ENCODE results near the gene SLC22A23. TPM values are rescaled to one million over a fixed set of nuclear protein-coding genes. Genes with fewer than 3 reads are reported as not detected.

SLC22A23 gene
- total and polyA plus RNA-seq, 2 experiments from 2014 or later = 2.4 to 7.3 TPM

- Histone ChIP-seq H4K20me1 (ENCODE audit: insufficient read depth) (no peaks in the 10 kb centered on the region), H3K4me1 (ENCODE audit: insufficient read depth) (peaks cover 24% of the 10 kb centered on the region), H3K9me3 (ENCODE audit: low read depth) (no peaks in the 10 kb centered on the region), H2AFZ (no peak overlapping the region), H3K9me2 (ENCODE audit: insufficient read depth) (no peaks in the 10 kb centered on the region), H3K79me2 (ENCODE audit: insufficient read depth) (peaks cover 5% of the 10 kb centered on the region; the same call in 1 of the 2 replicates), H3K4me2 (ENCODE audit: unreplicated experiment) (no peak overlapping the region), H3K36me3 (ENCODE audit: low read depth) (no peaks in the 10 kb centered on the region), H3F3A (ENCODE audit: insufficient read depth) (peaks cover 8% of the 10 kb centered on the region), H3K9ac (no peak overlapping the region), H3K27ac (no peak overlapping the region), H3K4me3 (no peak overlapping the region), H3K27me3 (replicated peaks; ENCODE audit: insufficient read depth) (no peaks in the 10 kb centered on the region)
- in situ Hi-C loops (cut with MboI) = no loop called here
- DNase-seq = no peak
- 87 to 95% methylated on average over 3 of the region's 3 CpGs for WGBS, 2 experiments (ENCODE audit: low coverage in 1 of 2, low lambda C conversion rate in 2 of 2, missing lambda C conversion rate in 2 of 2)
- no peak for TF ChIP-seq EZH2phosphoT487 (IDR thresholded peaks at IDR 0.05; ENCODE audit: insufficient read depth, low read depth)
- TF ChIP-seq EZH2 (IDR thresholded peaks at IDR 0.05; ENCODE audit: insufficient read depth, poor library complexity, severe bottlenecking) = no peak
These were observed 27.6 kb downstream of the SLC22A23 start for GRCh38 chr6:3429211-3429610.

- Histone ChIP-seq H2AFZ (no peak overlapping the region), H4K20me1 (ENCODE audit: insufficient read depth) (no peaks in the 10 kb centered on the region), H3F3A (ENCODE audit: insufficient read depth) (peaks cover 8% of the 10 kb centered on the region), H3K27ac (no peak overlapping the region), H3K9me2 (ENCODE audit: insufficient read depth) (no peaks in the 10 kb centered on the region), H3K4me2 (ENCODE audit: unreplicated experiment) (no peak overlapping the region), H3K9me3 (ENCODE audit: low read depth) (no peaks in the 10 kb centered on the region), H3K79me2 (ENCODE audit: insufficient read depth) (peaks cover 5% of the 10 kb centered on the region; the same call in 1 of the 2 replicates), H3K4me3 (no peak overlapping the region), H3K27me3 (replicated peaks; ENCODE audit: insufficient read depth) (no peaks in the 10 kb centered on the region), H3K9ac (no peak overlapping the region), H3K36me3 (ENCODE audit: low read depth) (no peaks in the 10 kb centered on the region), H3K4me1 (ENCODE audit: insufficient read depth) (peaks cover 24% of the 10 kb centered on the region)
- WGBS, 2 experiments (ENCODE audit: low coverage in 1 of 2, low lambda C conversion rate in 2 of 2, missing lambda C conversion rate in 2 of 2) = 85 to 87% methylated on average over 3 of the region's 3 CpGs
- in situ Hi-C loops (cut with MboI) = no loop called here
- DNase-seq = no peak
- TF ChIP-seq EZH2 (IDR thresholded peaks at IDR 0.05; ENCODE audit: insufficient read depth, poor library complexity, severe bottlenecking) = no peak
- TF ChIP-seq EZH2phosphoT487 (IDR thresholded peaks at IDR 0.05; ENCODE audit: insufficient read depth, low read depth) = no peak
These were observed 28.1 kb downstream of the SLC22A23 start for GRCh38 chr6:3428700-3429099.

DNA sequence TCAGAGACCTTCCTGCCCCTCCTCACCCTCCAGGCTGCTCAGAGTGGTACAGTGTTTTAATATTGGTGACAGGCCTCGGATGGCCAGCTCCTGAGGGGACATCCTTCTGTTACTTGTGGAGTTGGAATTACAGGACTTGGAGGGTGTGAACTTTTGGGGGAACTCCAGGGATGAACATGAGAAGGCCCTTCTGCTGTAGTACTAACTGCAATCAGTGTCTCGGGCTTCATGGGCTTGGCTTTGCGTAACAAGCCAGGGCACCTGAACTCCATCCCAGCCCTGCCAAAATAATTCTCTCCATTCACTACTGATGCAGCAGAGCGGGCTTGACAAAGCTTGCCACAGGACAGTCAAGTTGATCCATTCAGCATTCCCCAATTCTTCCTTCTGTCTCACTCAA, 28.6 kb downstream of the SLC22A23 start:
- no peaks in the 10 kb centered on the region for H4K20me1 ChIP-seq (ENCODE audit: insufficient read depth)
- H3K4me2 ChIP-seq (ENCODE audit: unreplicated experiment) = no peak overlapping the region
- H3K27me3 ChIP-seq (replicated peaks; ENCODE audit: insufficient read depth) = no peaks in the 10 kb centered on the region
- H3K9me2 ChIP-seq (ENCODE audit: insufficient read depth) = no peaks in the 10 kb centered on the region
- no peaks in the 10 kb centered on the region for H3K36me3 ChIP-seq (ENCODE audit: low read depth)
- H3F3A ChIP-seq (ENCODE audit: insufficient read depth) = peaks cover 8% of the 10 kb centered on the region
- H3K4me3 ChIP-seq = no peak overlapping the region
- H3K9me3 ChIP-seq (ENCODE audit: low read depth) = no peaks in the 10 kb centered on the region
- 0 out of 2 replicates have a peak overlapping the region, but pooled peaks have one; percentile 46 for H2AFZ ChIP-seq
- in situ Hi-C loops (cut with MboI) = no loop called here
- peaks cover 5% of the 10 kb centered on the region; the same call in 1 of the 2 replicates for H3K79me2 ChIP-seq (ENCODE audit: insufficient read depth)
- TF ChIP-seq EZH2 (IDR thresholded peaks at IDR 0.05; ENCODE audit: insufficient read depth, poor library complexity, severe bottlenecking) = no peak
- H3K27ac ChIP-seq = no peak overlapping the region
- peaks cover 25% of the 10 kb centered on the region for H3K4me1 ChIP-seq (ENCODE audit: insufficient read depth)
- no peak for DNase-seq
- H3K9ac ChIP-seq = no peak overlapping the region
- 90 to 95% methylated on average over 4 of the region's 4 CpGs for WGBS, 2 experiments (ENCODE audit: low coverage in 1 of 2, low lambda C conversion rate in 2 of 2, missing lambda C conversion rate in 2 of 2)

DNA sequence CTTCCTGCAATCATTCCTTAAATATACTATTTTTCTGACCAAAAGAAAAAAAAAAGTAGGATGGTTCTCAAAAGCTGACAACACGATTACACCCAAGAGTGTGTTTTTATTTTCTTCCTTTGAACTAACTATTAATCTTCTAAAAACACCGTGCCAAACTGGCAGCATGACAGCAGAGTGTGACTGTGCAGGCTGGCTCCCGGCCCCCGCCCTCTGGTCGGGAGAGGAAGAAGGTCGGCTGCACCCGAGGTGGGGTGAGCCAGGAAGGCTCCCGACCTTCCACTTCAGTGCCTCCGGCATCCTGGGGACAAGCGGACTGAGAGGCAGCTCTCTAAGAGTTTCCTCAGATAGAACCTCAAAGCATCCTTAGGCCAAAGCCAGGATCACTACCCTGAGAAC, 29.2 kb downstream of the SLC22A23 start:
- H3K9me2 ChIP-seq (ENCODE audit: insufficient read depth) = no peaks in the 10 kb centered on the region
- H3F3A ChIP-seq (ENCODE audit: insufficient read depth) = peaks cover 12% of the 10 kb centered on the region
- no peaks in the 10 kb centered on the region for H3K27me3 ChIP-seq (replicated peaks; ENCODE audit: insufficient read depth)
- in situ Hi-C loops (cut with MboI) = no loop called here
- peaks cover 5% of the 10 kb centered on the region; the same call in 1 of the 2 replicates for H3K79me2 ChIP-seq (ENCODE audit: insufficient read depth)
- H3K4me2 ChIP-seq (ENCODE audit: unreplicated experiment) = peak overlapping the region; percentile 26
- no peak overlapping the region for H3K9ac ChIP-seq
- TF ChIP-seq EZH2phosphoT487 (IDR thresholded peaks at IDR 0.05; ENCODE audit: insufficient read depth, low read depth) (no peak), EZH2 (IDR thresholded peaks at IDR 0.05; ENCODE audit: insufficient read depth, poor library complexity, severe bottlenecking) (no peak)
- 19 to 22% methylated on average over 10 of the region's 10 CpGs for WGBS, 2 experiments (ENCODE audit: low coverage in 1 of 2, low lambda C conversion rate in 2 of 2, missing lambda C conversion rate in 2 of 2)
- H3K36me3 ChIP-seq (ENCODE audit: low read depth) = no peaks in the 10 kb centered on the region
- DNase-seq = peak; percentile 78
- no peak overlapping the region for H3K4me3 ChIP-seq
- no peaks in the 10 kb centered on the region for H3K9me3 ChIP-seq (ENCODE audit: low read depth)
- H4K20me1 ChIP-seq (ENCODE audit: insufficient read depth) = no peaks in the 10 kb centered on the region
- no peak overlapping the region for H3K27ac ChIP-seq
- peak overlapping the region; percentile 46 for H2AFZ ChIP-seq
- H3K4me1 ChIP-seq (ENCODE audit: insufficient read depth) = peaks cover 31% of the 10 kb centered on the region
